Measurements from ENCODE around the gene MORF4L2. TPM values are rescaled to one million over a fixed set of nuclear protein-coding genes. Genes with fewer than 3 reads are reported as not detected.
"Not testable (repeated sequence)": the region's sequence is repeated elsewhere in the genome, so short reads cannot be mapped to it uniquely, and the experiment has no call there.

Gene MORF4L2
- polyA plus RNA-seq, 1 of the 3 experiments (the other 2 are of a cell fraction), result 221 TPM

GRCh38 chrX:103638479-103639346 is 47.8 kb downstream of the MORF4L2 start:
- ChIA-PET POLR2A (interaction anchor here (1.4 kb wide), 1 partner anchor 8 kb away, joined by 7 read pairs; no protein-coding TSS in a partner anchor), CTCF (interaction anchor here (1.3 to 1.7 kb wide), 2 partner anchors 9 kb away, joined by 6 read pairs; no protein-coding TSS in a partner anchor)
- H3K79me2 ChIP-seq (ENCODE audit: insufficient read depth); H3K4me3 ChIP-seq (ENCODE audit: low read depth in 2 of 2, low read length in 1 of 2); H3K9me3 ChIP-seq; H3K9me2 ChIP-seq; H4K20me1 ChIP-seq (ENCODE audit: insufficient read depth); H3K27me3 ChIP-seq (ENCODE audit: insufficient read depth); H3F3A ChIP-seq (replicated peaks; ENCODE audit: insufficient read depth); H3K36me3 ChIP-seq (replicated peaks in 1 of 2; ENCODE audit: control insufficient read depth in 1 of 2, insufficient read depth in 2 of 2, low read length in 1 of 2); H3K9ac ChIP-seq; H3K4me1 ChIP-seq (ENCODE audit: control insufficient read depth in 1 of 2, insufficient read depth in 2 of 2, low read depth in 1 of 2, low read length in 1 of 2): not testable (repeated sequence)
- Histone ChIP-seq H3K4me2 (peak overlapping the region; percentile 46), H3K27ac (ENCODE audit: low read depth in 2 of 2, low read length in 1 of 2) (peak overlapping the region in 1 of 2 experiments; percentile 67; a peak in 3 of 4 replicates), H2AFZ (ENCODE audit: low read depth) (peak overlapping the region; percentile 82; the same call in 1 of the 2 replicates)
- 21% methylated on average over 5 of the region's 6 CpGs for WGBS (ENCODE audit: low lambda C conversion rate)
- DNase-seq, result peak; percentile 39
- peak; percentile 41; the same call in 1 of the 2 replicates for TF ChIP-seq MXI1 (IDR thresholded peaks at IDR 0.05; ENCODE audit: low read depth, low read length)

GRCh38 chrX:103637604-103638338 is 48.7 kb downstream of the MORF4L2 start:
- H3K27ac ChIP-seq (ENCODE audit: low read depth in 2 of 2, low read length in 1 of 2), result peak overlapping the region in 1 of 2 experiments; percentile 6; a peak in 1 of 4 replicates
- no peaks in the 10 kb centered on the region for H4K20me1 ChIP-seq (ENCODE audit: insufficient read depth)
- H3K9me2 ChIP-seq, result no peaks in the 10 kb centered on the region
- no peaks in the 10 kb centered on the region for H3K27me3 ChIP-seq (ENCODE audit: insufficient read depth)
- no peaks in the 10 kb centered on the region for H3K9me3 ChIP-seq
- no peak overlapping the region for H3K9ac ChIP-seq
- H3K4me3 ChIP-seq (ENCODE audit: low read depth in 2 of 2, low read length in 1 of 2), result no peak overlapping the region
- 0 out of 2 replicates have a peak overlapping the region, but pooled peaks have one; percentile 9 for H2AFZ ChIP-seq (ENCODE audit: low read depth)
- H3F3A ChIP-seq (replicated peaks; ENCODE audit: insufficient read depth), result peaks cover 4% of the 10 kb centered on the region
- no peaks in the 10 kb centered on the region for H3K36me3 ChIP-seq (replicated peaks in 1 of 2; ENCODE audit: control insufficient read depth in 1 of 2, insufficient read depth in 2 of 2, low read length in 1 of 2)
- ChIA-PET CTCF (interaction anchor here (1.3 kb wide), 1 partner anchor 8 kb away, joined by 6 read pairs; no protein-coding TSS in a partner anchor), POLR2A (interaction anchor here (1.4 kb wide), 1 partner anchor 7 kb away, joined by 7 read pairs; no protein-coding TSS in a partner anchor)
- no peaks in the 10 kb centered on the region for H3K79me2 ChIP-seq (ENCODE audit: insufficient read depth)
- 30% methylated on average over 2 of the region's 2 CpGs for WGBS (ENCODE audit: low lambda C conversion rate)
- DNase-seq, result no peak
- H3K4me2 ChIP-seq, result no peak overlapping the region
- peaks cover 0 to 4% of the 10 kb centered on the region in 2 experiments; a peak in 2 of 4 replicates for H3K4me1 ChIP-seq (ENCODE audit: control insufficient read depth in 1 of 2, insufficient read depth in 2 of 2, low read depth in 1 of 2, low read length in 1 of 2)
- TF ChIP-seq JUND (IDR thresholded peaks at IDR 0.05), result no peak
- no peak for TF ChIP-seq FOXM1 (IDR thresholded peaks at IDR 0.05; ENCODE audit: low read depth)
- TF ChIP-seq USF2 (IDR thresholded peaks at IDR 0.05; ENCODE audit: borderline replicate concordance, low read depth, low read length), result no peak
- TF ChIP-seq ZBTB33 (IDR thresholded peaks at IDR 0.05; ENCODE audit: borderline replicate concordance, low read depth), result no peak
- no peak for TF ChIP-seq MEF2A (IDR thresholded peaks at IDR 0.05; ENCODE audit: borderline replicate concordance, low read depth)
- TF ChIP-seq EZH2phosphoT487 (IDR thresholded peaks at IDR 0.05; ENCODE audit: borderline replicate concordance, low read depth), result no peak
- no peak for TF ChIP-seq TAF1 (IDR thresholded peaks at IDR 0.05; ENCODE audit: borderline replicate concordance, low read depth, low read length)
- TF ChIP-seq YY1 (IDR thresholded peaks at IDR 0.05; ENCODE audit: low read depth), result no peak
- no peak for TF ChIP-seq RCOR1 (IDR thresholded peaks at IDR 0.05; ENCODE audit: low read length)
- TF ChIP-seq CTCF (IDR thresholded peaks at IDR 0.05), result no peak
- TF ChIP-seq RFX5 (IDR thresholded peaks at IDR 0.05; ENCODE audit: low read length), result no peak
- TF ChIP-seq TEAD4 (IDR thresholded peaks at IDR 0.05; ENCODE audit: borderline replicate concordance, insufficient read depth), result no peak
- TF ChIP-seq NRF1 (IDR thresholded peaks at IDR 0.05; ENCODE audit: low read depth, low read length), result no peak
- TF ChIP-seq RAD21 (IDR thresholded peaks at IDR 0.05; ENCODE audit: low read length), result no peak
- TF ChIP-seq RXRA (IDR thresholded peaks at IDR 0.05; ENCODE audit: borderline replicate concordance, low read depth), result no peak
- TF ChIP-seq ELF1 (IDR thresholded peaks at IDR 0.05), result no peak
- no peak for TF ChIP-seq MAX (IDR thresholded peaks at IDR 0.05; ENCODE audit: low read depth)
